Measurements from ENCODE around the gene SLC45A1. TPM values are rescaled to one million over a fixed set of nuclear protein-coding genes. Genes with fewer than 3 reads are reported as not detected.
A peak's percentile ranks its signal among the peaks of the same experiment; 100 is the strongest.

SLC45A1 gene
- total and polyA plus RNA-seq, 9 of the 15 experiments (the other 6 are each of a cell fraction or from before 2014, with no cell fraction given) = not detected

GRCh38 chr1:8348777-8349472 lies 31.0 kb downstream of the SLC45A1 start:
- Histone ChIP-seq H3K9ac (ENCODE audit: insufficient read depth in 1 of 2, low read depth in 2 of 2, low read length in 2 of 2) (no peak overlapping the region), H3K36me3 (ENCODE audit: control insufficient read depth, insufficient read depth, low read length) (peaks cover 5% of the 10 kb centered on the region; the same call in 2 of the 3 replicates), H3K9me1 (ENCODE audit: control insufficient read depth, insufficient read depth, low read length) (peaks cover 3% of the 10 kb centered on the region), H3K79me2 (ENCODE audit: control insufficient read depth, insufficient read depth, low read length) (no peaks in the 10 kb centered on the region), H3K4me2 (ENCODE audit: insufficient read depth, low read length) (no peak overlapping the region), H4K20me1 (replicated peaks; ENCODE audit: control insufficient read depth, insufficient read depth, low read length) (peaks cover 34% of the 10 kb centered on the region), H3K4me3 (no peak overlapping the region), H2AFZ (ENCODE audit: low read depth, low read length) (no peak overlapping the region), H3K27ac (ENCODE audit: extremely low read depth, low read depth, low read length) (no peak overlapping the region), H3K27me3 (ENCODE audit: control insufficient read depth in 2 of 2, insufficient read depth in 2 of 2, low read length in 2 of 2) (peaks cover 22 to 46% of the 10 kb centered on the region in 2 experiments), H3K9me3 (replicated peaks; ENCODE audit: control insufficient read depth, insufficient read depth, low read depth, low read length) (no peaks in the 10 kb centered on the region), H3K4me1 (replicated peaks in 1 of 2; ENCODE audit: control insufficient read depth in 2 of 2, insufficient read depth in 2 of 2, low read length in 2 of 2) (peaks cover 0 to 25% of the 10 kb centered on the region in 2 experiments; a peak in 2 of 5 replicates)
- DNase-seq (ENCODE audit: extremely low read depth in 1 of 4, low spot score in 3 of 4) (peak; percentile 76 to 94 (median 90)), FAIRE-seq (peak; percentile 55), ATAC-seq (peak; percentile 85)
- intact Hi-C loops (cut with micrococcal nuclease) (loop anchor here (1.0 to 5.0 kb wide), 4 partner anchors 318 to 682 kb away; no protein-coding TSS in a partner anchor), in situ Hi-C loops (cut with MboI) (no loop called here)
- WGBS (ENCODE audit: insufficient coverage, low coverage, missing lambda C conversion rate) = 7% methylated on average over 18 of the region's 21 CpGs
- POLR2A ChIA-PET = interaction anchor here (0.6 to 0.7 kb wide), 2 partner anchors 373 to 382 kb away, joined by 3 to 6 read pairs; no protein-coding TSS in a partner anchor
- BruUV-seq (replicated peaks) = no TSS peak
- CTCF ChIA-PET (ENCODE audit: low intra/inter-chr PET ratio) = interaction anchor here (0.5 to 5.0 kb wide), 10 partner anchors 23 to 681 kb away, joined by 3 to 35 read pairs (median 8); no protein-coding TSS in a partner anchor
- TF ChIP-seq CC2D1A (IDR thresholded peaks at IDR 0.05) = peak; percentile 62; the same call in 1 of the 2 replicates
- TF ChIP-seq ZNF384 (IDR thresholded peaks at IDR 0.05; ENCODE audit: low read depth, low read length) = 0 out of 2 replicates have a peak, but pooled peaks have one; percentile 23
- TF ChIP-seq MCM3 (IDR thresholded peaks at IDR 0.05) = no peak
- TF ChIP-seq TOE1 (IDR thresholded peaks at IDR 0.05; ENCODE audit: borderline replicate concordance) = no peak
- no peak for TF ChIP-seq TOE1 (CRISPR knock-in tag; IDR thresholded peaks at IDR 0.05; ENCODE audit: borderline replicate concordance, low read depth)
- TF ChIP-seq FOXP1 (CRISPR knock-in tag; IDR thresholded peaks at IDR 0.05) = no peak; the same call in 1 of the 2 replicates
- TF ChIP-seq HOXB6 (CRISPR knock-in tag; IDR thresholded peaks at IDR 0.05; ENCODE audit: borderline replicate concordance) = no peak
- no peak for TF ChIP-seq ZNF518B (CRISPR knock-in tag; IDR thresholded peaks at IDR 0.05)
- peak; percentile 58 for TF ChIP-seq POLR2G (IDR thresholded peaks at IDR 0.05; ENCODE audit: low read depth, low read length)
- TF ChIP-seq ZBTB11 (CRISPR knock-in tag; IDR thresholded peaks at IDR 0.05) = no peak

Data from K562 (cell line).